ENCODE measurements around the gene GCNT2. TPM values are rescaled to one million over a fixed set of nuclear protein-coding genes. Genes with fewer than 3 reads are reported as not detected.
"Not testable (repeated sequence)": the region's sequence is repeated elsewhere in the genome, so short reads cannot be mapped to it uniquely, and the experiment has no call there.

The GCNT2 gene
- total RNA-seq, 1 experiment from 2014 or later = 27.3 TPM

GRCh38 chr6:10561611-10562199, 40.6 kb downstream of the GCNT2 start:
- H3K36me3 ChIP-seq = peaks cover 16% of the 10 kb centered on the region
- no peak overlapping the region for H3K4me3 ChIP-seq
- no peaks in the 10 kb centered on the region for H3K27me3 ChIP-seq (replicated peaks)
- no peak for DNase-seq (ENCODE audit: low read depth in 1 of 2, low spot score in 2 of 2)
- H3K9me3 ChIP-seq (replicated peaks) = no peaks in the 10 kb centered on the region
- H3K4me1 ChIP-seq (replicated peaks) = peaks cover 7% of the 10 kb centered on the region
- no peak overlapping the region for H3K27ac ChIP-seq

GRCh38 chr6:10564975-10565673, 44.0 kb downstream of the GCNT2 start:
- peaks cover 14% of the 10 kb centered on the region for H3K4me1 ChIP-seq (replicated peaks)
- H3K27ac ChIP-seq = no peak overlapping the region
- H3K4me3 ChIP-seq = no peak overlapping the region
- peaks cover 11% of the 10 kb centered on the region for H3K36me3 ChIP-seq
- H3K9me3 ChIP-seq (replicated peaks) = no peaks in the 10 kb centered on the region
- DNase-seq (ENCODE audit: low read depth in 1 of 2, low spot score in 2 of 2) = no peak
- H3K27me3 ChIP-seq (replicated peaks) = no peaks in the 10 kb centered on the region

GRCh38 chr6:10565913-10566312, 44.8 kb downstream of the GCNT2 start:
- Histone ChIP-seq H3K36me3 (peaks cover 11% of the 10 kb centered on the region), H3K27me3 (replicated peaks) (no peaks in the 10 kb centered on the region), H3K4me1 (replicated peaks) (peaks cover 14% of the 10 kb centered on the region), H3K27ac (no peak overlapping the region), H3K9me3 (replicated peaks) (no peaks in the 10 kb centered on the region), H3K4me3 (no peak overlapping the region)
- no peak for DNase-seq (ENCODE audit: low read depth in 1 of 2, low spot score in 2 of 2)

GRCh38 chr6:10567256-10568026, 46.3 kb downstream of the GCNT2 start:
- Histone ChIP-seq H3K27me3 (replicated peaks) (no peaks in the 10 kb centered on the region), H3K36me3 (peaks cover 8% of the 10 kb centered on the region; the same call in 1 of the 2 replicates), H3K27ac (no peak overlapping the region), H3K9me3 (replicated peaks) (no peaks in the 10 kb centered on the region), H3K4me1 (replicated peaks) (peaks cover 8% of the 10 kb centered on the region), H3K4me3 (no peak overlapping the region)
- peak in 1 of 2 experiments; percentile 42 for DNase-seq (ENCODE audit: low read depth in 1 of 2, low spot score in 2 of 2)

- DNase-seq (ENCODE audit: low read depth in 1 of 2, low spot score in 2 of 2) = no peak
- Histone ChIP-seq H3K4me3 (no peak overlapping the region), H3K27ac (no peak overlapping the region), H3K36me3 (peaks cover 9% of the 10 kb centered on the region), H3K4me1 (replicated peaks) (peaks cover 8% of the 10 kb centered on the region), H3K9me3 (replicated peaks) (no peaks in the 10 kb centered on the region), H3K27me3 (replicated peaks) (no peaks in the 10 kb centered on the region)
Measured at GRCh38 chr6:10569392-10570127, 48.4 kb downstream of the GCNT2 start.

- not testable (repeated sequence) for H3K27ac ChIP-seq; H3K36me3 ChIP-seq; H3K4me3 ChIP-seq; H3K9me3 ChIP-seq (replicated peaks); H3K4me1 ChIP-seq (replicated peaks); DNase-seq (ENCODE audit: low read depth in 1 of 2, low spot score in 2 of 2); H3K27me3 ChIP-seq (replicated peaks)
Measured at GRCh38 chr6:10575519-10575918, 54.4 kb downstream of the GCNT2 start.

- Histone ChIP-seq H3K27ac (no peak overlapping the region), H3K9me3 (replicated peaks) (no peaks in the 10 kb centered on the region)
- no peak for DNase-seq (ENCODE audit: low read depth in 1 of 2, low spot score in 2 of 2)
Measured at GRCh38 chr6:10576226-10576625, 55.1 kb downstream of the GCNT2 start.

GRCh38 chr6:10577112-10577511, 56.0 kb downstream of the GCNT2 start:
- Histone ChIP-seq H3K4me1 (replicated peaks) (no peaks in the 10 kb centered on the region), H3K4me3 (no peak overlapping the region), H3K27me3 (replicated peaks) (no peaks in the 10 kb centered on the region), H3K9me3 (replicated peaks) (no peaks in the 10 kb centered on the region), H3K36me3 (peaks cover 5% of the 10 kb centered on the region; the same call in 1 of the 2 replicates), H3K27ac (no peak overlapping the region)
- DNase-seq (ENCODE audit: low read depth in 1 of 2, low spot score in 2 of 2) = no peak

More at GRCh38 chr6:10576226-10576625, 55.1 kb downstream of the GCNT2 start:
- no peaks in the 10 kb centered on the region for H3K27me3 ChIP-seq (replicated peaks)
- H3K36me3 ChIP-seq = peaks cover 5% of the 10 kb centered on the region; the same call in 1 of the 2 replicates
- no peaks in the 10 kb centered on the region for H3K4me1 ChIP-seq (replicated peaks)
- no peak overlapping the region for H3K4me3 ChIP-seq

- Histone ChIP-seq H3K27ac (no peak overlapping the region), H3K4me1 (replicated peaks) (no peaks in the 10 kb centered on the region), H3K27me3 (replicated peaks) (no peaks in the 10 kb centered on the region), H3K4me3 (no peak overlapping the region), H3K9me3 (replicated peaks) (no peaks in the 10 kb centered on the region), H3K36me3 (peaks cover 8% of the 10 kb centered on the region; the same call in 1 of the 2 replicates)
- DNase-seq (ENCODE audit: low read depth in 1 of 2, low spot score in 2 of 2) = no peak
Measured at GRCh38 chr6:10578723-10579122, 57.6 kb downstream of the GCNT2 start.

GRCh38 chr6:10579803-10580202, 58.7 kb downstream of the GCNT2 start:
- Histone ChIP-seq H3K4me3 (no peak overlapping the region), H3K9me3 (replicated peaks) (no peaks in the 10 kb centered on the region), H3K27me3 (replicated peaks) (no peaks in the 10 kb centered on the region), H3K36me3 (0 out of 2 replicates have a peak, but pooled peaks cover 3% of the 10 kb centered on the region), H3K4me1 (replicated peaks) (no peaks in the 10 kb centered on the region), H3K27ac (no peak overlapping the region)
- DNase-seq (ENCODE audit: low read depth in 1 of 2, low spot score in 2 of 2) = no peak

GRCh38 chr6:10580570-10580969, 59.4 kb downstream of the GCNT2 start:
- H3K4me1 ChIP-seq (replicated peaks) = no peaks in the 10 kb centered on the region
- H3K4me3 ChIP-seq = no peak overlapping the region
- DNase-seq (ENCODE audit: low read depth in 1 of 2, low spot score in 2 of 2) = no peak
- H3K27me3 ChIP-seq (replicated peaks) = no peaks in the 10 kb centered on the region
- H3K9me3 ChIP-seq (replicated peaks) = no peaks in the 10 kb centered on the region
- H3K36me3 ChIP-seq = peaks cover 3% of the 10 kb centered on the region; the same call in 1 of the 2 replicates
- no peak overlapping the region for H3K27ac ChIP-seq

GRCh38 chr6:10581402-10581801, 60.3 kb downstream of the GCNT2 start:
- not testable (repeated sequence) for H3K9me3 ChIP-seq (replicated peaks); H3K27me3 ChIP-seq (replicated peaks); H3K4me1 ChIP-seq (replicated peaks); H3K27ac ChIP-seq; H3K4me3 ChIP-seq; DNase-seq (ENCODE audit: low read depth in 1 of 2, low spot score in 2 of 2); H3K36me3 ChIP-seq

- no peak for DNase-seq (ENCODE audit: low read depth in 1 of 2, low spot score in 2 of 2)
Measured at GRCh38 chr6:10582774-10583508, 61.8 kb downstream of the GCNT2 start.

More at GRCh38 chr6:10582774-10583508, 61.8 kb downstream of the GCNT2 start:
- no peak overlapping the region for H3K4me3 ChIP-seq
- H3K4me1 ChIP-seq (replicated peaks) = no peaks in the 10 kb centered on the region; the same call in 1 of the 2 replicates
- no peak overlapping the region for H3K27ac ChIP-seq
- no peaks in the 10 kb centered on the region for H3K27me3 ChIP-seq (replicated peaks)
- peaks cover 6% of the 10 kb centered on the region for H3K36me3 ChIP-seq
- no peaks in the 10 kb centered on the region; the same call in 1 of the 2 replicates for H3K9me3 ChIP-seq (replicated peaks)

Data from SJSA1 (cell line).